Measurements from ENCODE around the gene XAF1.

Gene XAF1

DNA sequence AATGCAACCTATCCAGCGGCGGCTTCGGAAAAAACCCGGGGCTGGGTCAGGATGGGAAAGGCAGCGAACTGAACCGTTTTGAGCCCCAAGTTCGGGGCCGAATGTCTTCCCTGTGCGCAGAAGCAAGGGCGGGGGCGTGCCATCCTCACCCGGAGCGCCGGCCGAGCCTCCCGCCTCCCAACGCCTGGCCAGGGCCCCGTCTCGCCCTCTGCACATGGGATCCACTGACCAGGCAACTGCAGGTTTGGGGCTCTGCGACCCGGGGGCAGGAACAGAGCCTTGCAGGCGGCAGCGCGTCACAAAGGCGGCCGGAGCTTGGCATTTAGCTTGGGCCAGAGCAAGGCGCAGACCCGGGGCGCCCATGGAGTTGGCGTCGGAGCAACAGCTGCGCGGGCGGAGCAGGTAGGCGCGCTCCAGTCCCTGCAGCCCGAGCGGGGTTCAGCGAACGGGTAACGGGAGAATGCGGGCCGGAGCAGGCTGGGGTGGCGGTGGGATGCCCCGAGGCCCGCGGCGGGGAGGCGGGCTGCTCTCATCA lies 20.1 kb downstream of the XAF1 start, which contains the start of gene FBXO39:
Gene FBXO39 (plus strand): TSS at position 345 of the 535 bp plus-strand sequence. CDS start 3,654 bp downstream, outside the sequence.
- DNase-seq (ENCODE audit: insufficient read length, low spot score) (peak; percentile 30), FAIRE-seq (no peak)
- TF ChIP-seq POLR2A (IDR thresholded peaks at IDR 0.05; ENCODE audit: low read depth, low read length) (peak; percentile 42; the same call in 1 of the 2 replicates), POLR2AphosphoS5 (IDR thresholded peaks at IDR 0.05; ENCODE audit: low read depth, low read length) (peak; percentile 45; the same call in 1 of the 2 replicates), PAX5 (IDR thresholded peaks at IDR 0.05; ENCODE audit: insufficient read depth, low read length, severe bottlenecking) (no peak)

DNA sequence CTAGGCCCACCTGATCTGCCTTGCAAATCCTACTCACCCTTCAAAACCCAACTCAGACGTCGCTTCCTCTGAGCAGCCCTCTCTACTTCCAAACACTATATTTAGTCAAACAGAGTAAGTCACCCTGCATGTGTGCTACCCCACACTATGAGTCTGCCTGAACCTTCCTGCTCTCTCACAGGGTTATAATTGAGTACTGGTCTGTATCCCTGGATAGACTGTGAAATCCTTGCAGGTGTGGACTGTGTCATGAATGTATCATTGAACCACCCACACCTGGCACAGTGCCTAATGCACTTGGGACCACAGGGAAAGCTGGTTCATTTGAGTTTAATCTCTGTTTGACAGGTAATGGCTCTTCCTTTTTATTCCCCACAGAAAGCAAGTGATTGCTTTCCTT lies 23.6 kb downstream of the XAF1 start:
- DNase-seq (ENCODE audit: insufficient read length, low spot score) (no peak), FAIRE-seq (no peak)
- TF ChIP-seq PAX5 (IDR thresholded peaks at IDR 0.05; ENCODE audit: insufficient read depth, low read length, severe bottlenecking) (no peak), POLR2A (IDR thresholded peaks at IDR 0.05; ENCODE audit: low read depth, low read length) (no peak), TAF1 (IDR thresholded peaks at IDR 0.05; ENCODE audit: low read depth, low read length) (no peak), SPI1 (IDR thresholded peaks at IDR 0.05; ENCODE audit: low read depth, low read length) (no peak), POU2F2 (IDR thresholded peaks at IDR 0.05; ENCODE audit: low read depth, low read length) (no peak), POLR2AphosphoS5 (IDR thresholded peaks at IDR 0.05; ENCODE audit: low read depth, low read length) (no peak)

DNA sequence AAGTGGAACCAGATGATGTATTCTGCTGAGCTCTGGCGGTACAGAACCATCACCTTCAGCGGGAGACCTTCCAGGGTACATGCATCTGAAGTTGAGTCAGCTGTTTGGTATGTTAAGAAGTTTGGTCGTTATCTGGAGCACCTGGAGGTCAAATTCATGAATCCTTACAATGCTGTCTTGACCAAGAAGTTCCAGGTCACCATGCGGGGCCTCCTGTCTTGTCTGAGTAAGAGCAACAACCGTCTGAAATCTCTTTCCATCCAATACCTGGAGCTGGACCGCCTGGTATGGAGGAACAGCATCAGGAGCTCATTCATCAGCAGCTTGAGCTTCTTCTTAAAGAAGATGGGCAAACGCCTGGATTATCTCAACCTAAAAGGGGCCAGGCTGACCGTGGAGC lies 24.2 kb downstream of the XAF1 start:
- FAIRE-seq (no peak), DNase-seq (ENCODE audit: insufficient read length, low spot score) (no peak)
- TF ChIP-seq POLR2A (IDR thresholded peaks at IDR 0.05; ENCODE audit: low read depth, low read length): no peak
- no peak for TF ChIP-seq SPI1 (IDR thresholded peaks at IDR 0.05; ENCODE audit: low read depth, low read length)
- no peak for TF ChIP-seq POU2F2 (IDR thresholded peaks at IDR 0.05; ENCODE audit: low read depth, low read length)
- TF ChIP-seq TAF1 (IDR thresholded peaks at IDR 0.05; ENCODE audit: low read depth, low read length): no peak
- TF ChIP-seq POLR2AphosphoS5 (IDR thresholded peaks at IDR 0.05; ENCODE audit: low read depth, low read length): no peak
- no peak for TF ChIP-seq PAX5 (IDR thresholded peaks at IDR 0.05; ENCODE audit: insufficient read depth, low read length, severe bottlenecking)

DNA sequence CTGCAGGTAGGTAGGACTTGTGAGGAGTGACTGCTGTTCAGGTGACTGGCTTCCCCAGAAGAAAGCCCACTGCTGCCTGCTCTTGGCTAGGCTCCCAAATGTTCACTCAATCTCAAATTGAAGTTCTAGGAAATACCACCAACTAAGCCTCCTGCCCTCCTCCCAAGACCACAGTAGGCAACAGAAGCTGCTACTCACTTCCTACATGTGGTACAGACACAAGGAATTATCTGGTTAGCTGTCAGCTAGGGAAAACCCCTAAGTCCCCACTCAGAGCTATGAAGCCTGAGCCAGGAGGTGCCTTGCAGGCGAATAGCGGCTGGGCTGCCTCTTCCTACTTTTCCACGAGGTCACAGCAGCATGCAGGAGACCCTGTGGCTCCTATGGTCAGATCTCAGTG lies 25.0 kb downstream of the XAF1 start:
- no peak for FAIRE-seq
- no peak for TF ChIP-seq POLR2AphosphoS5 (IDR thresholded peaks at IDR 0.05; ENCODE audit: low read depth, low read length)
- TF ChIP-seq TAF1 (IDR thresholded peaks at IDR 0.05; ENCODE audit: low read depth, low read length): no peak
- no peak for TF ChIP-seq SPI1 (IDR thresholded peaks at IDR 0.05; ENCODE audit: low read depth, low read length)
- TF ChIP-seq POU2F2 (IDR thresholded peaks at IDR 0.05; ENCODE audit: low read depth, low read length): no peak
- TF ChIP-seq PAX5 (IDR thresholded peaks at IDR 0.05; ENCODE audit: insufficient read depth, low read length, severe bottlenecking): no peak
- TF ChIP-seq POLR2A (IDR thresholded peaks at IDR 0.05; ENCODE audit: low read depth, low read length): no peak
- no peak for DNase-seq (ENCODE audit: insufficient read length, low spot score)

DNA sequence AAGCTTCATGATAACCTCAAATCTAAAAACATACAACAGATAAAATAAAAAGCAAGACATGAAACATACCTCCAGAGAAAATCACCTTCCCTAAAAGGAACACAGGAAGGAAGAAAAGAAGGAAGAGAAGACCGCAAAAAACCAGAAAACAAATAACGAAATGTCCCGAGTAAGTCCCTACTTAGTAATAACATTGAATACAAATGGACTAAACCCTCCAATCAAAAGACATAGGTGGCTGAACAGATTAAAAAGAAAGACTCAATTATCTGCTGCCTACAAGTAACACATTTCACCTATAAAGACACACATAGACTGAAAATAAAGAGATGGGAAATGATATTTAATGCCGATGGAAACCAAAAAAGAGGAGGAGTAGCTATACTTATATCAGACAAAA lies 26.4 kb downstream of the XAF1 start:
- DNase-seq (ENCODE audit: insufficient read length, low spot score) (no peak), FAIRE-seq (no peak)
- TF ChIP-seq TAF1 (IDR thresholded peaks at IDR 0.05; ENCODE audit: low read depth, low read length): no peak
- no peak for TF ChIP-seq POLR2A (IDR thresholded peaks at IDR 0.05; ENCODE audit: low read depth, low read length)
- no peak for TF ChIP-seq PAX5 (IDR thresholded peaks at IDR 0.05; ENCODE audit: insufficient read depth, low read length, severe bottlenecking)
- TF ChIP-seq POU2F2 (IDR thresholded peaks at IDR 0.05; ENCODE audit: low read depth, low read length): no peak
- TF ChIP-seq POLR2AphosphoS5 (IDR thresholded peaks at IDR 0.05; ENCODE audit: low read depth, low read length): no peak
- no peak for TF ChIP-seq SPI1 (IDR thresholded peaks at IDR 0.05; ENCODE audit: low read depth, low read length)

DNA sequence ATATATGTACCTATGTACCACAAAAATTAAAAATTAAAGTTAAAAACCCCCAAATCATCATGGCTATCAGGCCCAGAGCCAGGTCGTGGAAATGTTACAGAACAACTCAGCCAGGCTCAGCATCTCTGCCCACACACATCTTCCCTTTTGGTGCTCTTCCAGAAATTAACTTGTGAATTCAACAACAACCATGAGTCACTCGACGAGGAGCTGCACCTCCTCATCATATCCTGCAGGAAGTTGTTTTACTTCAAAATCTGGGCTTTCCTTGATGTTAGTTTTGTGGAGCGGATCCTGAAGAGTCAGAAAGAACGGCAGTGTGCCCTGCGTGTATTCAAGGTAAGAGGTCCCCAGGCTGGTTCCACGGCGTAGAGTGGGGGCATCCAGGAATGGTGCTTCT lies 30.8 kb downstream of the XAF1 start:
- FAIRE-seq: no peak
- DNase-seq (ENCODE audit: insufficient read length, low spot score): no peak
- TF ChIP-seq SPI1 (IDR thresholded peaks at IDR 0.05; ENCODE audit: low read depth, low read length): no peak
- no peak for TF ChIP-seq POU2F2 (IDR thresholded peaks at IDR 0.05; ENCODE audit: low read depth, low read length)
- no peak for TF ChIP-seq TAF1 (IDR thresholded peaks at IDR 0.05; ENCODE audit: low read depth, low read length)
- TF ChIP-seq PAX5 (IDR thresholded peaks at IDR 0.05; ENCODE audit: insufficient read depth, low read length, severe bottlenecking): no peak
- TF ChIP-seq POLR2A (IDR thresholded peaks at IDR 0.05; ENCODE audit: low read depth, low read length): no peak
- TF ChIP-seq POLR2AphosphoS5 (IDR thresholded peaks at IDR 0.05; ENCODE audit: low read depth, low read length): no peak

DNA sequence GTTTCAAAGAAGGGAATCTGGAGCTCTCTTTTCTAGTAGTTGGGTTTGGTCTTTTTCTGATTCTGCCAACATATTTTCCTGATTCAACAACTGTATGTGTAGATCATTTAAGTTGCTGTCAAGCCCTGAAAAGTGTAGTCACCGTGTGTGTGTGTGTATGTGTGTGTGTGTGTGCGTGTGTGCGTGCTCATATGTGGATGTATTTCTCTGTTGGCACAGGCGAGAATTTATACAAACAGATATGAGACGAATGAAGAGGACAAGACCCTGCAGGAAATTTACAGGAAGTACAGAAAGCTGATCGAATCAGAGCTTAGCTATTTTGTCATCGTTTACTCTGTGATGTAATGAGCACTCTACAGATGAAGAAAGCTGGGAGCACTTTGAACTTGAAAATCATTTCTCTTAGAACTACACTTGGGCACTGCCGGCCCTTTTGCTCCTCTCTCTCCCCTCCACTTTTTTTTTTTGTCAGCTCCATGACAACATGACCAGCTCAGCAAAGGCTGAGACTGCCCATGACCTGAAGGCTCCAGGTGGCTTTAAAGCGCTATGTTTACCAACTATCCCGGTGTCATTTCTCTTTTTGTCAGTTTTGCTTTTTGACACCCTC lies 31.3 kb downstream of the XAF1 start:
- TF ChIP-seq POLR2A (IDR thresholded peaks at IDR 0.05; ENCODE audit: low read depth, low read length): no peak
- no peak for TF ChIP-seq POLR2AphosphoS5 (IDR thresholded peaks at IDR 0.05; ENCODE audit: low read depth, low read length)
- TF ChIP-seq POU2F2 (IDR thresholded peaks at IDR 0.05; ENCODE audit: low read depth, low read length): no peak
- no peak for TF ChIP-seq SPI1 (IDR thresholded peaks at IDR 0.05; ENCODE audit: low read depth, low read length)
- no peak for TF ChIP-seq TAF1 (IDR thresholded peaks at IDR 0.05; ENCODE audit: low read depth, low read length)
- TF ChIP-seq PAX5 (IDR thresholded peaks at IDR 0.05; ENCODE audit: insufficient read depth, low read length, severe bottlenecking): no peak
- no peak for DNase-seq (ENCODE audit: insufficient read length, low spot score)
- FAIRE-seq: no peak

DNA sequence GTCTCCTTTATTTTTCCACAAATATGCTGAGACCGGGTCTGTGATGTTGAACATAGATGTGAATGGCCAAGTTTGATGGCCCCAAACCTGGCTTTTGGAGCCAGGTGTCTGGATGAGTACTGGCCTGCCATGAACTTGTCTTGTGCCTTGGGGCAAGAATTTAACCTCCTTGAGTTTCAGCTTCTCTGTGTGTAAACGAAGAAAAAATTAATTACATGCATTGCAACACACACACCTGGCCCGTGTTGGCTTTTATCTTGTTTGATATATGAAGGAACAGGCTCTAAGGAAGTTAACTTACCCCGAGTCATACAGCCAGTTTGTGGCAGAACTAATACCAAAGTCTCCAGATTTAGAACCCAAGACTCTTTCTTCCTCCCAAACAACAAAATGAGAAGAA lies 33.3 kb downstream of the XAF1 start:
- FAIRE-seq: no peak
- TF ChIP-seq TAF1 (IDR thresholded peaks at IDR 0.05; ENCODE audit: low read depth, low read length) (no peak), POLR2AphosphoS5 (IDR thresholded peaks at IDR 0.05; ENCODE audit: low read depth, low read length) (no peak), POLR2A (IDR thresholded peaks at IDR 0.05; ENCODE audit: low read depth, low read length) (no peak), SPI1 (IDR thresholded peaks at IDR 0.05; ENCODE audit: low read depth, low read length) (no peak), PAX5 (IDR thresholded peaks at IDR 0.05; ENCODE audit: insufficient read depth, low read length, severe bottlenecking) (no peak), POU2F2 (IDR thresholded peaks at IDR 0.05; ENCODE audit: low read depth, low read length) (no peak)
- no peak for DNase-seq (ENCODE audit: insufficient read length, low spot score)

DNA sequence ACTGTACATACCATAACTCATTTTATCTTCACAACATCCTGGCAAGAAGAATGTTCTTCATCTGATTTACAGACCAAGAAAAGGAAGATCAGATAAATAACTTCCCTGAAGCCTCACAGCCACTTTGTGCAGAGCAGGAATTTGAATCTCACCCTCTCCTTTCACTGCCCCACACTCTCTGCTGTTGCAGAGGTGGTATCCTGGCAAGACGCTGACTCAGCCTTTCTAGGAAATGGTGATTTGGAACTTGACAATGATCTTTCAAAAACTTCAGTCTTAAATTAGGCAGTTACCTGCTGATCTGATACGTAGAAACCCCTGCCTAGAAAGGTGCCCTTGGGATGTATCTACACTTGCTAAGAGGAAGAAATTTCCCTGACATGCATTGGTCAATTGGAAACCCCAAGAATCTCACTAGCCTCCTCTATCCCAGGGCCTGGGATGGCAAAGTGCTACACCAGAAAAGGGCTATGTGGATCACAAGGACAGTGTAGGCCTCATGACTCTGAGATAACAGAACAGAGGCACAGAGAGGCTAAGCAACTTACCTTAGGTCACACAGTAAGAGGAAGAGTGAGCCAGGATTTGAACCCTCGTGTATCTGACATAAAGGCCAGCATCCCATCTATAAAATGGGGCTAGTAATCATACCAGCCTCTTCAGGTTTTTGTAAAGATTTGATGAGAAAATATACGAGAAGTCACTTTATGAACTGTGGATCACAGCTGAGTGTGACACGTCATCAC lies 38.1 kb downstream of the XAF1 start:
- no peak for TF ChIP-seq PAX5 (IDR thresholded peaks at IDR 0.05; ENCODE audit: insufficient read depth, low read length, severe bottlenecking)
- no peak for TF ChIP-seq POLR2AphosphoS5 (IDR thresholded peaks at IDR 0.05; ENCODE audit: low read depth, low read length)
- TF ChIP-seq SPI1 (IDR thresholded peaks at IDR 0.05; ENCODE audit: low read depth, low read length): no peak
- no peak for TF ChIP-seq TAF1 (IDR thresholded peaks at IDR 0.05; ENCODE audit: low read depth, low read length)
- TF ChIP-seq POLR2A (IDR thresholded peaks at IDR 0.05; ENCODE audit: low read depth, low read length): no peak
- no peak for TF ChIP-seq POU2F2 (IDR thresholded peaks at IDR 0.05; ENCODE audit: low read depth, low read length)
- FAIRE-seq: no peak

More for the DNA sequence above, 38.1 kb downstream of the XAF1 start:
- no peak for DNase-seq (ENCODE audit: insufficient read length, low spot score)

All from GM12891 (cell line).